Gastroesophageal sphincter (tissue), 3 donors: ENCODE results near the gene LRP1B.

Source experiments
- POLR2A ChIP-seq, 2 donors: fragments of 450-650 bp; IDR thresholded peaks; one replicate each; pipeline ENCODE4 v1.6.1; 2017; ENCODE audit warnings: antibody characterized with exemption in 2 of 2, mild to moderate bottlenecking in 2 of 2, moderate library complexity in 1 of 2
- TF ChIP-seq, protein P1 (sequence below), 4 experiments: fragments of 200-600 bp in 2 of 4; fragments of 450-650 bp in 2 of 4; sonication (generic) in 1 of 4; IDR thresholded peaks; one replicate each; pipeline ENCODE4 v1.5.1; 2017 to 2019; ENCODE audit warnings: antibody characterized with exemption in 4 of 4, mild to moderate bottlenecking in 2 of 4, moderate library complexity in 2 of 4

GRCh38 chr2:140835079-140835478, 1295.7 kb downstream of the LRP1B start:
- TF ChIP-seq, protein P1, sequence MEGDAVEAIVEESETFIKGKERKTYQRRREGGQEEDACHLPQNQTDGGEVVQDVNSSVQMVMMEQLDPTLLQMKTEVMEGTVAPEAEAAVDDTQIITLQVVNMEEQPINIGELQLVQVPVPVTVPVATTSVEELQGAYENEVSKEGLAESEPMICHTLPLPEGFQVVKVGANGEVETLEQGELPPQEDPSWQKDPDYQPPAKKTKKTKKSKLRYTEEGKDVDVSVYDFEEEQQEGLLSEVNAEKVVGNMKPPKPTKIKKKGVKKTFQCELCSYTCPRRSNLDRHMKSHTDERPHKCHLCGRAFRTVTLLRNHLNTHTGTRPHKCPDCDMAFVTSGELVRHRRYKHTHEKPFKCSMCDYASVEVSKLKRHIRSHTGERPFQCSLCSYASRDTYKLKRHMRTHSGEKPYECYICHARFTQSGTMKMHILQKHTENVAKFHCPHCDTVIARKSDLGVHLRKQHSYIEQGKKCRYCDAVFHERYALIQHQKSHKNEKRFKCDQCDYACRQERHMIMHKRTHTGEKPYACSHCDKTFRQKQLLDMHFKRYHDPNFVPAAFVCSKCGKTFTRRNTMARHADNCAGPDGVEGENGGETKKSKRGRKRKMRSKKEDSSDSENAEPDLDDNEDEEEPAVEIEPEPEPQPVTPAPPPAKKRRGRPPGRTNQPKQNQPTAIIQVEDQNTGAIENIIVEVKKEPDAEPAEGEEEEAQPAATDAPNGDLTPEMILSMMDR (IDR thresholded peaks at IDR 0.05): no peak
- no peak for TF ChIP-seq POLR2A (IDR thresholded peaks at IDR 0.05)
